ENCODE data around the gene EIF1AD.

The EIF1AD gene

DNA sequence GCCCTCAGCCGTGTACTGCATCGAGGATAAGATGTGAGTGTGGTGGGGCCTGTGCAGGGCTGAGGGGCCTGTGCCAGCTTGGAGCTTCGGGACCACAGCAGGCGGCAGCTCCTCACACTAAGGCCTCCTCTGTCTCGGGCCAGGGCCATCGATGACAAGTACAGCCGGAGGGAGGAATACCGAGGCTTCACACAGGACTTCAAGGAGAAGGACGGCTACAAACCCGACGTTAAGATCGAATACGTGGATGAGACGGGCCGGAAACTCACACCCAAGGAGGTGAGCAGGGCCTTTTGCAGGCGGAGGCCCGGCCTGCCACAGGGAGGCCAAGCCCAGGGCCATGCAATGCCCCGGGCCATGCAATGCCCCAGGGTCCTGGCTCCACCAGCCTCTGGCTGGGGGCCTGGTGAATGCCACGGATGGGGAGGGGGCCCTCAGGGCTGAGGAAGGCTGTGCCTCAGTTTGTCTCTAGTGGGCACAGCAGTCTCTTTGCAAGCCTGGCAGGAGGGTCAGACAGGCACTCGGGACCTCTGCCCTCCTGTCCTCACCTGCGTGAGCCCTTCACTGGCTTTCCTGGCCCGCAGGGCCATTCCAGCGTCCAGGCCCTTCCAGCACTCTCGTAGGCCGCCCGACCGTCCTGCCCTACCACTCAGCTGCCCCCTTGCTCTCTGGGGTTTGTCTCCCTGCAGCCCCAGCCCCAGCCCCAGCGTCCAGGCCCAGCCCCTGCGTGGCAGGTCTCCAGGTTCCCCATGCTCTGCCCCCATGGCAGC is 24.2 kb downstream of the EIF1AD start:
- Histone ChIP-seq H3K9ac (ENCODE audit: low read depth, low read length, poor library complexity, severe bottlenecking) (no peak overlapping the region), H3K4me1 (ENCODE audit: insufficient read depth, low read length, poor library complexity, severe bottlenecking) (no peaks in the 10 kb centered on the region), H2AFZ (ENCODE audit: low read length) (no peak overlapping the region), H3K79me2 (ENCODE audit: insufficient read depth, low read length) (no peaks in the 10 kb centered on the region), H4K20me1 (ENCODE audit: insufficient read depth, low read length, poor library complexity, severe bottlenecking) (no peaks in the 10 kb centered on the region), H3K27me3 (ENCODE audit: insufficient read depth, low read length, poor library complexity, severe bottlenecking) (no peaks in the 10 kb centered on the region), H3K9me2 (replicated peaks; ENCODE audit: low read depth, low read length) (no peaks in the 10 kb centered on the region), H3K4me3 (ENCODE audit: low read length, poor library complexity, severe bottlenecking) (no peak overlapping the region), H3K9me3 (ENCODE audit: insufficient read depth, low read depth, low read length) (no peaks in the 10 kb centered on the region), H3K36me3 (ENCODE audit: insufficient read depth, low read length) (peaks cover 51% of the 10 kb centered on the region; the same call in 1 of the 2 replicates), H3F3A (ENCODE audit: low read depth) (no peaks in the 10 kb centered on the region), H3K4me2 (ENCODE audit: low read depth, low read length, poor library complexity, severe bottlenecking) (no peak overlapping the region)
- no peak for TF ChIP-seq EZH2phosphoT487 (IDR thresholded peaks at IDR 0.05; ENCODE audit: borderline replicate concordance)
- TF ChIP-seq, protein P1, sequence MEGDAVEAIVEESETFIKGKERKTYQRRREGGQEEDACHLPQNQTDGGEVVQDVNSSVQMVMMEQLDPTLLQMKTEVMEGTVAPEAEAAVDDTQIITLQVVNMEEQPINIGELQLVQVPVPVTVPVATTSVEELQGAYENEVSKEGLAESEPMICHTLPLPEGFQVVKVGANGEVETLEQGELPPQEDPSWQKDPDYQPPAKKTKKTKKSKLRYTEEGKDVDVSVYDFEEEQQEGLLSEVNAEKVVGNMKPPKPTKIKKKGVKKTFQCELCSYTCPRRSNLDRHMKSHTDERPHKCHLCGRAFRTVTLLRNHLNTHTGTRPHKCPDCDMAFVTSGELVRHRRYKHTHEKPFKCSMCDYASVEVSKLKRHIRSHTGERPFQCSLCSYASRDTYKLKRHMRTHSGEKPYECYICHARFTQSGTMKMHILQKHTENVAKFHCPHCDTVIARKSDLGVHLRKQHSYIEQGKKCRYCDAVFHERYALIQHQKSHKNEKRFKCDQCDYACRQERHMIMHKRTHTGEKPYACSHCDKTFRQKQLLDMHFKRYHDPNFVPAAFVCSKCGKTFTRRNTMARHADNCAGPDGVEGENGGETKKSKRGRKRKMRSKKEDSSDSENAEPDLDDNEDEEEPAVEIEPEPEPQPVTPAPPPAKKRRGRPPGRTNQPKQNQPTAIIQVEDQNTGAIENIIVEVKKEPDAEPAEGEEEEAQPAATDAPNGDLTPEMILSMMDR (conservative IDR thresholded peaks at IDR 0.05; ENCODE audit: low read length) = no peak

DNA sequence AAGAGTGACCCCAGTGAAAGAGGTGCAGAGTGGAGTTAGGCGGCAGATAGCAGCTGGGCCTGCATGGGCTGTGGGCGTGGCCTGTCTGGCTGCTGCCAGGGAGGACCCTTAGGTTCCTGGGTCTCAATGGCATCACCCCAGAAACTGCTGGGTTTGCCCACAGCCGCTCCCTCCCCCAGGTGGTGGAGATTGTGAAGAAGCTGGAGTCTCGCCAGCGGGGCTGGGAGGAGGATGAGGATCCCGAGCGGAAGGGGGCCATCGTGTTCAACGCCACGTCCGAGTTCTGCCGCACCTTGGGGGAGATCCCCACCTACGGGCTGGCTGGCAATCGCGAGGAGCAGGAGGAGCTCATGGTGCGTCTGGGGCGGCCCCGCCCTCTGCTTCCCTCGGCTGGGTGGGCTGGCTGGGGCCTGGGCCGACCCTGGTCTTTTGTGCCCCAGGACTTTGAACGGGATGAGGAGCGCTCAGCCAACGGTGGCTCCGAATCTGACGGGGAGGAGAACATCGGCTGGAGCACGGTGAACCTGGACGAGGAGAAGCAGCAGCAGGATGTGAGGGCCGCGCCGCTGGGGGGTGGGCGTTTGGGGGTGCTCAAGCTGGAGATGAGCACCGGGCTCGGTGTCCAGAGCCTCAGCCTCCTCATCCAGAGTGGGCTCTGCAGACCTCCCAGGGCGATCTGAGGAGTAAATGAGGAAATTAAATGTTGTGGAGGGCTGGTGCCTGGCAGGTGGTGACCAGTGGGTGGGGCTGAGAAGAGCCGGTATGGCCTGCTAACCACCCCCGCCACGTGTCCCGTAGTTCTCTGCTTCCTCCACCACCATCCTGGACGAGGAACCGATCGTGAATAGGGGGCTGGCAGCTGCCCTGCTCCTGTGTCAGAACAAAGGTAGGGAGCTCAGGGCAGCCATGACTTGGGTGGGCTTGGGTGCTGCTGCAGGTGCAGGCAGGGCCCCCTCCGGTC is 25.5 kb downstream of the EIF1AD start:
- no peak overlapping the region for H3K4me2 ChIP-seq (ENCODE audit: low read depth, low read length, poor library complexity, severe bottlenecking)
- H3F3A ChIP-seq (ENCODE audit: low read depth) = no peaks in the 10 kb centered on the region
- H2AFZ ChIP-seq (ENCODE audit: low read length) = no peak overlapping the region
- no peaks in the 10 kb centered on the region for H3K4me1 ChIP-seq (ENCODE audit: insufficient read depth, low read length, poor library complexity, severe bottlenecking)
- H4K20me1 ChIP-seq (ENCODE audit: insufficient read depth, low read length, poor library complexity, severe bottlenecking) = peaks cover 2% of the 10 kb centered on the region
- H3K9me3 ChIP-seq (ENCODE audit: insufficient read depth, low read depth, low read length) = no peaks in the 10 kb centered on the region
- no peak overlapping the region for H3K4me3 ChIP-seq (ENCODE audit: low read length, poor library complexity, severe bottlenecking)
- no peaks in the 10 kb centered on the region for H3K27me3 ChIP-seq (ENCODE audit: insufficient read depth, low read length, poor library complexity, severe bottlenecking)
- H3K79me2 ChIP-seq (ENCODE audit: insufficient read depth, low read length) = no peaks in the 10 kb centered on the region
- H3K9ac ChIP-seq (ENCODE audit: low read depth, low read length, poor library complexity, severe bottlenecking) = no peak overlapping the region
- TF ChIP-seq EZH2phosphoT487 (IDR thresholded peaks at IDR 0.05; ENCODE audit: borderline replicate concordance) = no peak
- TF ChIP-seq, protein P1 (conservative IDR thresholded peaks at IDR 0.05; ENCODE audit: low read length) = no peak
- no peaks in the 10 kb centered on the region for H3K9me2 ChIP-seq (replicated peaks; ENCODE audit: low read depth, low read length)
- H3K36me3 ChIP-seq (ENCODE audit: insufficient read depth, low read length) = peaks cover 51% of the 10 kb centered on the region; the same call in 1 of the 2 replicates

DNA sequence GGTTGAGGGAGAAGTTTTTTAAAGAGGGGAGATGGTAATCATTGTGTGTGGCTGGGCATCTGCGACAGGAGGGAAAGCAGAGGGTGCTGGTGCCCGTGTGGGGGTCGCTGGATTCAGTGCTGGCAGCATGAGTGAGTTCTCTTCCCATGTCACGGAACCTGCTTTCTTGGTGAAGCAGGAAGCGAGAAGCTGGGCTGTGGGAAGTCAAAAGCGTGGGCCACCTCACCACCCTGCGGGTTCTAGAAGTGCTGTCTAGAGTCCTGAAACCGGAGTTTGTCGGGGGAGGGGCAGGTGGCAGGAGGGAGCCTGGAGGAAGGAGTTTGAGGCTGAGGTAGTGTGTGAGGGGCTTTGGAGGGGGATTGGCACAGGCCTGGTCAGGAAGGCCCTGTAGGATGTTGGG is 26.2 kb downstream of the EIF1AD start:
- no peak overlapping the region for H3K9ac ChIP-seq (ENCODE audit: low read depth, low read length, poor library complexity, severe bottlenecking)
- H2AFZ ChIP-seq (ENCODE audit: low read length) = no peak overlapping the region
- H3K4me2 ChIP-seq (ENCODE audit: low read depth, low read length, poor library complexity, severe bottlenecking) = no peak overlapping the region
- peaks cover 51% of the 10 kb centered on the region; the same call in 1 of the 2 replicates for H3K36me3 ChIP-seq (ENCODE audit: insufficient read depth, low read length)
- H3K79me2 ChIP-seq (ENCODE audit: insufficient read depth, low read length) = no peaks in the 10 kb centered on the region
- no peaks in the 10 kb centered on the region for H3F3A ChIP-seq (ENCODE audit: low read depth)
- no peak overlapping the region for H3K4me3 ChIP-seq (ENCODE audit: low read length, poor library complexity, severe bottlenecking)
- H4K20me1 ChIP-seq (ENCODE audit: insufficient read depth, low read length, poor library complexity, severe bottlenecking) = peaks cover 2% of the 10 kb centered on the region
- H3K9me2 ChIP-seq (replicated peaks; ENCODE audit: low read depth, low read length) = no peaks in the 10 kb centered on the region
- no peaks in the 10 kb centered on the region for H3K27me3 ChIP-seq (ENCODE audit: insufficient read depth, low read length, poor library complexity, severe bottlenecking)
- no peaks in the 10 kb centered on the region for H3K4me1 ChIP-seq (ENCODE audit: insufficient read depth, low read length, poor library complexity, severe bottlenecking)
- no peak for TF ChIP-seq EZH2phosphoT487 (IDR thresholded peaks at IDR 0.05; ENCODE audit: borderline replicate concordance)
- TF ChIP-seq, protein P1 (conservative IDR thresholded peaks at IDR 0.05; ENCODE audit: low read length) = no peak
- no peaks in the 10 kb centered on the region for H3K9me3 ChIP-seq (ENCODE audit: insufficient read depth, low read depth, low read length)

Data from Loucy (cell line).